Endothelial cell of umbilical vein (primary cell): ENCODE results near the gene RPS5. TPM values are rescaled to one million over a fixed set of nuclear protein-coding genes. Genes with fewer than 3 reads are reported as not detected.

Experiments used
- BruUV-seq: library from RNA; stranded (reverse); fragments of 400-500 nt; replicated peaks from 2 replicates; lab custom pipeline; 2021; lab: Mats Ljungman, UMichigan
- CTCF ChIA-PET: fragments of 300-600, 350-600 bp; sonication (Branson Sonifier 250); formaldehyde crosslinking; loops from one replicate; lab custom pipeline; 2021; ENCODE audit warnings: antibody characterized with exemption, inconsistent platforms; lab: Charles Lee
- POLR2A ChIA-PET: fragments of 300-600, 350-600 bp; sonication (Branson Sonifier 250); formaldehyde crosslinking; loops from one replicate; lab custom pipeline; 2021; ENCODE audit warnings: antibody characterized with exemption, inconsistent platforms; lab: Charles Lee
- DNase-seq: peaks from one replicate; pipeline ENCODE4 v3.0.0-alpha.2; 2011; ENCODE audit warnings: low read depth, low spot score
- FAIRE-seq: peaks from 2 replicates; lab custom pipeline; 2011; peaks lifted over from hg19 to GRCh38; lab: Jason Lieb, UNC
- H2AFZ ChIP-seq: 2 replicates; pipeline ENCODE4 v1.6.0; 2012; ENCODE audit warnings: low read depth, low read length, control low read depth, inconsistent platforms
- H3K27ac ChIP-seq: 2 replicates; pipeline ENCODE4 v1.5.1; 2011; ENCODE audit warnings: low read depth, mild to moderate bottlenecking, control low read depth, low read length, moderate library complexity; ENCODE audit not compliant: insufficient read depth
- H3K27me3 ChIP-seq, 2 experiments: 2 replicates each; pipeline versions ENCODE4 v1.6.0 to v1.6.1; 2011; ENCODE audit warnings: low read length in 2 of 2, mixed read lengths in 1 of 2; ENCODE audit not compliant: control insufficient read depth in 2 of 2, insufficient read depth in 2 of 2
- H3K36me3 ChIP-seq, 2 experiments: 2 replicates in 1 of 2; 3 replicates in 1 of 2; pipeline ENCODE4 v1.5.1; 2011; ENCODE audit warnings: low read length in 2 of 2, mild to moderate bottlenecking in 1 of 2, moderate library complexity in 1 of 2; ENCODE audit not compliant: control insufficient read depth in 2 of 2, insufficient read depth in 2 of 2; ENCODE audit errors: extremely low read depth in 1 of 2
- H3K4me1 ChIP-seq: 3 replicates; pipeline ENCODE4 v1.5.1; 2011; ENCODE audit warnings: mild to moderate bottlenecking, low read length; ENCODE audit not compliant: control insufficient read depth, insufficient read depth; ENCODE audit errors: extremely low read depth
- H3K4me2 ChIP-seq: 2 replicates; pipeline ENCODE4 v1.6.1; 2011; ENCODE audit warnings: low read length, control low read depth, mixed read lengths; ENCODE audit not compliant: insufficient read depth
- H3K4me3 ChIP-seq, 3 experiments: fragments of 200-600 bp in 1 of 3; sonication (generic), shearing (Covaris generic) in 1 of 3; replicated peaks in 1 of 3; 2 replicates each; pipeline ENCODE4 v1.5.1; 2011 to 2016; ENCODE audit warnings: control low read depth in 3 of 3, low read length in 3 of 3, mild to moderate bottlenecking in 2 of 3, inconsistent platforms in 1 of 3, low read depth in 1 of 3, moderate library complexity in 1 of 3; ENCODE audit not compliant: insufficient read depth in 1 of 3
- H3K79me2 ChIP-seq: 2 replicates; pipeline ENCODE4 v1.6.0; 2012; ENCODE audit warnings: low read length, inconsistent platforms; ENCODE audit not compliant: control insufficient read depth, insufficient read depth
- H3K9ac ChIP-seq: replicated peaks from 2 replicates; pipeline ENCODE3; 2011; ENCODE audit warnings: low read length, control low read depth; ENCODE audit not compliant: insufficient read depth; ENCODE audit errors: extremely low read depth
- H3K9me1 ChIP-seq: replicated peaks from 3 replicates; pipeline ENCODE4 v1.6.0; 2011; ENCODE audit warnings: mild to moderate bottlenecking, low read length; ENCODE audit not compliant: control insufficient read depth, insufficient read depth; ENCODE audit errors: extremely low read depth
- H3K9me3 ChIP-seq: replicated peaks from 2 replicates; pipeline ENCODE4 v1.5.1; 2012; ENCODE audit warnings: low read length, inconsistent platforms; ENCODE audit not compliant: control insufficient read depth, insufficient read depth
- H4K20me1 ChIP-seq: replicated peaks from 2 replicates; pipeline ENCODE3; 2011; ENCODE audit warnings: mild to moderate bottlenecking, low read length; ENCODE audit not compliant: control insufficient read depth, insufficient read depth; ENCODE audit errors: extremely low read depth
- EZH2 ChIP-seq: IDR thresholded peaks from 2 replicates; pipeline ENCODE4 v1.6.1; 2012; ENCODE audit warnings: borderline replicate concordance, low read depth, mild to moderate bottlenecking, moderate library complexity, low read length, inconsistent platforms; ENCODE audit not compliant: severe bottlenecking
- FOS ChIP-seq: IDR thresholded peaks from 2 replicates; pipeline ENCODE4 v1.6.1; 2011; ENCODE audit warnings: mild to moderate bottlenecking, low read length, moderate library complexity, borderline replicate concordance; ENCODE audit not compliant: insufficient read depth
- GATA2 ChIP-seq: IDR thresholded peaks from 2 replicates; pipeline ENCODE4 v1.7.0; 2011; ENCODE audit warnings: low read depth, mild to moderate bottlenecking, moderate library complexity, mixed read lengths, low read length; ENCODE audit not compliant: insufficient read length, insufficient read depth
- JUN ChIP-seq: IDR thresholded peaks from 2 replicates; pipeline ENCODE4 v1.6.1; 2011; ENCODE audit warnings: borderline replicate concordance, low read depth; ENCODE audit not compliant: insufficient read length, insufficient read depth
- POLR2A ChIP-seq: IDR thresholded peaks from 2 replicates; pipeline ENCODE4 v1.6.1; 2012; ENCODE audit warnings: low read depth, mild to moderate bottlenecking, control low read depth, low read length
- POLR2AphosphoS5 ChIP-seq: IDR thresholded peaks from 2 replicates; pipeline ENCODE4 v1.6.1; 2012; ENCODE audit warnings: low read depth, mild to moderate bottlenecking, control low read depth, low read length, moderate library complexity; ENCODE audit not compliant: insufficient read depth
- dilution Hi-C: fragments of 300-500 bp; cut with MboI; formaldehyde crosslinking; loops from one replicate; pipeline ENCODE4 v1.15.0; 2019; ENCODE audit warnings: low sequenced_read_pairs; ENCODE audit not compliant: extremely low pct_ligation_motif_present
- intact Hi-C: fragments of 100-400 bp; cut with micrococcal nuclease; formaldehyde crosslinking; loops from one replicate; pipeline ENCODE4 v1.10.0; 2022
- polyA plus RNA-seq, 4 experiments: library from polyadenylated mRNA; depleted of rRNA in 3 of 4; stranded (reverse) in 3 of 4; unstranded in 1 of 4; fragments of >200 nt; gene quantifications; 2 replicates each; pipeline versions ENCODE4 v1.2.1 to v1.2.3, GENCODE V29; 2011 to 2012; ENCODE audit warnings: missing spikeins in 1 of 4
- total RNA-seq: library from RNA; stranded (reverse); gene quantifications from 2 replicates; pipeline ENCODE4 v1.2.3, GENCODE V29; 2021
- TF ChIP-seq, protein P1 (sequence below): IDR thresholded peaks from 2 replicates; pipeline ENCODE4 v1.6.1; 2011; ENCODE audit not compliant: insufficient read depth, insufficient read length
- TF ChIP-seq, protein P2 (sequence below), 2 donors: IDR thresholded peaks; 1 replicate in 1 of 2; 2 replicates in 1 of 2; pipeline ENCODE4 v1.5.1; 2011; ENCODE audit warnings: low read length in 2 of 2, mild to moderate bottlenecking in 2 of 2, moderate library complexity in 2 of 2, control low read depth in 1 of 2, inconsistent platforms in 1 of 2, low read depth in 1 of 2; ENCODE audit not compliant: insufficient read depth in 1 of 2; ENCODE audit errors: extremely low read depth in 1 of 2

Gene RPS5
- total and polyA plus RNA-seq, 2 donors (not counting 3 experiments of a cell fraction or from before 2014, with no cell fraction given), result 993 to 3,430 TPM

DNA sequence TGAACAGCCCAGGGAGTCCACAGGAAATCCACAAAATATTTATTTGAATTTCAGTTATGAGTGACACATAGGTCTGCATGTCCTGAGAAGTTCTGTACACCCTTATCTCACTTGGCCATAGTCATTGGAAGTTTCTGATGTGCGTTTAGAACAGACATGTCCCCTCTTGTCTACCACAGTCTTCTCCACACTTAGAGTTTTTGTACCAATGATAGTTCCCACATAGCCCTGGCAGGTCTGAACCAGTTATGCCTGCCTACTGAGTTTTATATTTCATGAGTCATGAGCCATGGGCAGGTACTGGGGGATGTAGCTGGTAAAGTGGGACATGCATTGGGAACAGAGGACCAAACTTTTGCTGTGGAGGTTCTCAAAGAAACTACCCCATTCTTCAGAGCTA, 41.5 kb downstream of the RPS5 start:
- H3K27ac ChIP-seq, result no peak overlapping the region
- H3K4me1 ChIP-seq, result no peaks in the 10 kb centered on the region
- TF ChIP-seq FOS (no peak), JUN (no peak), POLR2A (no peak), GATA2 (no peak), POLR2AphosphoS5 (no peak), EZH2 (no peak)
- TF ChIP-seq, protein P1, sequence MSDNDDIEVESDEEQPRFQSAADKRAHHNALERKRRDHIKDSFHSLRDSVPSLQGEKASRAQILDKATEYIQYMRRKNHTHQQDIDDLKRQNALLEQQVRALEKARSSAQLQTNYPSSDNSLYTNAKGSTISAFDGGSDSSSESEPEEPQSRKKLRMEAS, result no peak
- TF ChIP-seq, protein P2, sequence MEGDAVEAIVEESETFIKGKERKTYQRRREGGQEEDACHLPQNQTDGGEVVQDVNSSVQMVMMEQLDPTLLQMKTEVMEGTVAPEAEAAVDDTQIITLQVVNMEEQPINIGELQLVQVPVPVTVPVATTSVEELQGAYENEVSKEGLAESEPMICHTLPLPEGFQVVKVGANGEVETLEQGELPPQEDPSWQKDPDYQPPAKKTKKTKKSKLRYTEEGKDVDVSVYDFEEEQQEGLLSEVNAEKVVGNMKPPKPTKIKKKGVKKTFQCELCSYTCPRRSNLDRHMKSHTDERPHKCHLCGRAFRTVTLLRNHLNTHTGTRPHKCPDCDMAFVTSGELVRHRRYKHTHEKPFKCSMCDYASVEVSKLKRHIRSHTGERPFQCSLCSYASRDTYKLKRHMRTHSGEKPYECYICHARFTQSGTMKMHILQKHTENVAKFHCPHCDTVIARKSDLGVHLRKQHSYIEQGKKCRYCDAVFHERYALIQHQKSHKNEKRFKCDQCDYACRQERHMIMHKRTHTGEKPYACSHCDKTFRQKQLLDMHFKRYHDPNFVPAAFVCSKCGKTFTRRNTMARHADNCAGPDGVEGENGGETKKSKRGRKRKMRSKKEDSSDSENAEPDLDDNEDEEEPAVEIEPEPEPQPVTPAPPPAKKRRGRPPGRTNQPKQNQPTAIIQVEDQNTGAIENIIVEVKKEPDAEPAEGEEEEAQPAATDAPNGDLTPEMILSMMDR (IDR thresholded peaks at IDR 0.05; ENCODE audit: extremely low read depth in 1 of 2, insufficient read depth in 1 of 2, low read depth in 1 of 2, low read length in 2 of 2), result no peak
- dilution Hi-C loops (no loop called here), intact Hi-C loops (no loop called here)
- no peaks in the 10 kb centered on the region for H4K20me1 ChIP-seq
- H3K27me3 ChIP-seq, result no peaks in the 10 kb centered on the region
- H3K9me1 ChIP-seq, result no peaks in the 10 kb centered on the region
- no peak overlapping the region for H3K4me3 ChIP-seq
- ChIA-PET CTCF (no interaction called here), POLR2A (interaction anchor here (0.5 kb wide), 1 partner anchor 18 kb away, joined by 11 read pairs; no protein-coding TSS in a partner anchor)
- no TSS peak for BruUV-seq
- H2AFZ ChIP-seq, result no peak overlapping the region
- H3K79me2 ChIP-seq, result no peaks in the 10 kb centered on the region
- no peak overlapping the region for H3K4me2 ChIP-seq
- FAIRE-seq (no peak), DNase-seq (no peak)
- H3K9ac ChIP-seq, result no peak overlapping the region
- H3K36me3 ChIP-seq, result peaks cover under 1 to 2% of the 10 kb centered on the region in 2 experiments
- peaks cover 24% of the 10 kb centered on the region for H3K9me3 ChIP-seq
